Brain microvascular endothelial cell (primary cell): ENCODE data around the gene CD300E.

Experiments used
- DNase-seq: peaks from one replicate; pipeline ENCODE4 v3.0.0-alpha.2; 2020
- H3K27ac ChIP-seq: fragments of 250-450 bp; sonication (Bioruptor Pico); 2 replicates; pipeline ENCODE4 v1.5.1; 2020; ENCODE audit warnings: mild to moderate bottlenecking, moderate library complexity
- H3K27me3 ChIP-seq: fragments of 250-450 bp; sonication (Bioruptor Pico); replicated peaks from 2 replicates; pipeline ENCODE4 v1.5.1; 2020; ENCODE audit warnings: mild to moderate bottlenecking
- H3K36me3 ChIP-seq: fragments of 250-450 bp; sonication (Bioruptor Pico); replicated peaks from 2 replicates; pipeline ENCODE4 v1.5.1; 2020; ENCODE audit warnings: mild to moderate bottlenecking
- H3K4me3 ChIP-seq: 2 replicates; pipeline ENCODE4 v1.5.1; 2011; ENCODE audit warnings: low read depth, mild to moderate bottlenecking, control low read depth, low read length, moderate library complexity
- CTCF ChIP-seq: IDR thresholded peaks from 2 replicates; pipeline ENCODE4 v1.5.1; 2011; ENCODE audit warnings: low read depth, mild to moderate bottlenecking, moderate library complexity, low read length, control low read depth, inconsistent platforms; ENCODE audit errors: missing control alignments
- in situ Hi-C: cut with HindIII; loops from 2 replicates; pipeline ENCODE4 v1.10.0; 2017; ENCODE audit warnings: low sequenced_read_pairs, low pct_ligation_motif_present

The CD300E gene

GRCh38 chr17:74645010-74645409, 21.5 kb upstream of the CD300E start:
- Histone ChIP-seq H3K27ac (no peak overlapping the region), H3K27me3 (no peaks in the 10 kb centered on the region), H3K36me3 (no peaks in the 10 kb centered on the region), H3K4me3 (no peak overlapping the region)
- no peak for DNase-seq
- TF ChIP-seq CTCF: no peak
- in situ Hi-C loops: no loop called here

GRCh38 chr17:74644419-74644818, 20.9 kb upstream of the CD300E start:
- no peak for TF ChIP-seq CTCF
- DNase-seq: no peak
- H3K4me3 ChIP-seq: no peak overlapping the region
- H3K27me3 ChIP-seq: no peaks in the 10 kb centered on the region
- no peak overlapping the region for H3K27ac ChIP-seq
- H3K36me3 ChIP-seq: no peaks in the 10 kb centered on the region
- in situ Hi-C loops: no loop called here

GRCh38 chr17:74643826-74644225, 20.3 kb upstream of the CD300E start:
- DNase-seq: no peak
- TF ChIP-seq CTCF: no peak
- Histone ChIP-seq H3K4me3 (no peak overlapping the region), H3K27ac (no peak overlapping the region), H3K27me3 (no peaks in the 10 kb centered on the region), H3K36me3 (no peaks in the 10 kb centered on the region)
- in situ Hi-C loops: no loop called here

- in situ Hi-C loops: no loop called here
- no peak for DNase-seq
- Histone ChIP-seq H3K36me3 (no peaks in the 10 kb centered on the region), H3K27me3 (no peaks in the 10 kb centered on the region), H3K4me3 (no peak overlapping the region), H3K27ac (no peak overlapping the region)
- TF ChIP-seq CTCF: no peak
Measured at GRCh38 chr17:74642995-74643394, 19.5 kb upstream of the CD300E start.

- in situ Hi-C loops: no loop called here
- DNase-seq: no peak
- TF ChIP-seq CTCF: no peak
- no peak overlapping the region for H3K4me3 ChIP-seq
- H3K27ac ChIP-seq: no peak overlapping the region
- H3K27me3 ChIP-seq: no peaks in the 10 kb centered on the region
- no peaks in the 10 kb centered on the region for H3K36me3 ChIP-seq
Measured at GRCh38 chr17:74642556-74642955, 19.0 kb upstream of the CD300E start.

- H3K4me3 ChIP-seq: no peak overlapping the region
- in situ Hi-C loops: no loop called here
- H3K36me3 ChIP-seq: no peaks in the 10 kb centered on the region
- H3K27me3 ChIP-seq: no peaks in the 10 kb centered on the region
- DNase-seq: no peak
- no peak for TF ChIP-seq CTCF
- no peak overlapping the region for H3K27ac ChIP-seq
Measured at GRCh38 chr17:74641958-74642298, 18.4 kb upstream of the CD300E start.
